Heart left ventricle (tissue), 16 donors: ENCODE data around the gene NAXD. TPM values are rescaled to one million over a fixed set of nuclear protein-coding genes. Genes with fewer than 3 reads are reported as not detected.

ENCODE experiments used
- ATAC-seq, 4 donors: fragments of 200-7000 bp; cut with Tn5 transposase; one replicate each; pipeline ENCODE4 v1.9.1; 2020 to 2022; ENCODE audit warnings: moderate library complexity in 4 of 4, mild to moderate bottlenecking in 3 of 4, moderate number of reproducible peaks in 1 of 4
- DNase-seq, 5 donors: peaks; one replicate each; pipeline ENCODE4 v3.0.0-alpha.2; 2020
- H3K27ac ChIP-seq, 12 donors: fragments of 200-600 bp; sonication (generic) in 4 of 12; one replicate each; pipeline versions ENCODE4 v1.5.0 to v1.8.0; 2016 to 2022; ENCODE audit warnings: mild to moderate bottlenecking in 2 of 12
- H3K27me3 ChIP-seq, 9 donors: fragments of 200-600 bp; sonication (generic) in 2 of 9; one replicate each; pipeline versions ENCODE4 v1.5.1 to v1.8.0; 2016 to 2022; ENCODE audit warnings: mild to moderate bottlenecking in 3 of 9
- H3K36me3 ChIP-seq, 9 donors: fragments of 200-600 bp; sonication (generic) in 2 of 9; one replicate each; pipeline versions ENCODE4 v1.5.0 to v1.8.0; 2018 to 2022; ENCODE audit warnings: mild to moderate bottlenecking in 2 of 9
- H3K4me1 ChIP-seq, 12 donors: fragments of 200-600 bp; sonication (generic) in 4 of 12; one replicate each; pipeline versions ENCODE4 v1.5.0 to v1.8.0; 2016 to 2022; ENCODE audit warnings: mild to moderate bottlenecking in 3 of 12
- H3K4me3 ChIP-seq, 12 donors: fragments of 200-600 bp; sonication (generic) in 4 of 12; one replicate each; pipeline versions ENCODE4 v1.5.0 to v1.8.0; 2017 to 2022; ENCODE audit warnings: mild to moderate bottlenecking in 9 of 12, moderate library complexity in 4 of 12
- H3K9me3 ChIP-seq, 12 donors: fragments of 200-600 bp; sonication (generic) in 4 of 12; one replicate each; pipeline versions ENCODE4 v1.5.0 to v1.8.0; 2016 to 2022; ENCODE audit warnings: mild to moderate bottlenecking in 1 of 12
- POLR2A ChIP-seq, 2 donors: fragments of 450-650 bp; IDR thresholded peaks; one replicate each; pipeline ENCODE4 v1.6.1; 2017; ENCODE audit warnings: antibody characterized with exemption in 2 of 2, mild to moderate bottlenecking in 2 of 2, moderate library complexity in 2 of 2
- WGBS, 4 donors: extraction: QIAGEN DNeasy Blood & Tissue Kit in 2 of 4; methylation state at CpG; one replicate each; pipeline versions ENCODE4 v1.1.5 to v1.1.7; 2013 to 2018; 5-methylcytosine and 5-hydroxymethylcytosine counted together
- intact Hi-C, 10 donors: fragments of 100-400 bp; cut with DNase I; formaldehyde crosslinking; loops; one replicate each; pipeline versions ENCODE4 v1.11.1 to v1.14.2; 2022
- polyA plus RNA-seq, 2 donors: library from polyadenylated mRNA; stranded (reverse); fragments of 200-250 nt; gene quantifications; one replicate each; pipeline ENCODE4 v1.2.3, GENCODE V29; 2013
- total RNA-seq, 9 donors: library from RNA; depleted of rRNA in 2 of 9; stranded (reverse); fragments of >200 nt in 2 of 9; fragmentation: NEBNext Ultra II Directional in 3 of 9; extraction: Animal tissue kit (Norgen Biotek cat#: 25700) in 3 of 9; gene quantifications; one replicate each; pipeline versions ENCODE4 v1.1.0 to v1.2.4, GENCODE V29; 2016 to 2023
- TF ChIP-seq, protein P1 (sequence below), 12 donors: fragments of 200-600 bp; sonication (generic) in 4 of 12; IDR thresholded peaks; one replicate each; pipeline versions ENCODE4 v1.5.0 to v1.8.0; 2018 to 2022; ENCODE audit warnings: antibody characterized with exemption in 12 of 12, mild to moderate bottlenecking in 5 of 12
- donor health status: ischemic (EF 13 %, LVEDD 7.1; RV severe dilation, severe dysfunction).
- donor health status: healthy with polysubstance abuse.
- donor health status: DM: no; HTN: yes; CAD: no.
- donor health status: DM: no; HTN: no; CAD: no.
- donor health status: ischemic (EF 25% LVEDD 6.9; RV normal size, moderate dysfunction).
- donor health status: ischemic (EF 25% LVEDD 5.7; RV mildly dilated, moderate dysfunction).
- donor health status: healthy.
- donor health status: DM: yes; HTN: yes; CAD: no.
- donor health status: ischemic (EF 35%, LVEDD 5.7; RV mildly dilated, moderate dysfunction).
- donor health status: nonischemic (EF 11% LVEDD 7.7; RV severe dilation, severe dysfunction).
- donor health status: DM: yes; HTN: yes; CAD: no.
- donor health status: PGD.
- donor health status: ischemic (EF 29% LVEDD 5.4; RV normal size, mild dysfunction).
- donor health status: nonischemic (EF 23%, LVEDD 6.1; RV moderate dilation, normal function).

The NAXD gene
- total and polyA plus RNA-seq, 11 donors = 19.2 to 31.4 (median 23.4) TPM

- peak in 2 of 5 donors; percentile 38 to 51 for DNase-seq
- ATAC-seq = peak in 3 of 4 donors; percentile 24 to 32 (median 25)
- peaks cover 0 to 56% (median 30%) of the 10 kb centered on the region in 12 donors for H3K4me1 ChIP-seq
- H3K9me3 ChIP-seq = no peaks in the 10 kb centered on the region
- H3K36me3 ChIP-seq = no peaks in the 10 kb centered on the region
- WGBS, 4 donors = 9 to 18% (median 10%) methylated on average over 18 to 37 of the region's 37 CpGs
- H3K4me3 ChIP-seq = peak overlapping the region; percentile 61 to 99 (median 84)
- TF ChIP-seq, protein P1, sequence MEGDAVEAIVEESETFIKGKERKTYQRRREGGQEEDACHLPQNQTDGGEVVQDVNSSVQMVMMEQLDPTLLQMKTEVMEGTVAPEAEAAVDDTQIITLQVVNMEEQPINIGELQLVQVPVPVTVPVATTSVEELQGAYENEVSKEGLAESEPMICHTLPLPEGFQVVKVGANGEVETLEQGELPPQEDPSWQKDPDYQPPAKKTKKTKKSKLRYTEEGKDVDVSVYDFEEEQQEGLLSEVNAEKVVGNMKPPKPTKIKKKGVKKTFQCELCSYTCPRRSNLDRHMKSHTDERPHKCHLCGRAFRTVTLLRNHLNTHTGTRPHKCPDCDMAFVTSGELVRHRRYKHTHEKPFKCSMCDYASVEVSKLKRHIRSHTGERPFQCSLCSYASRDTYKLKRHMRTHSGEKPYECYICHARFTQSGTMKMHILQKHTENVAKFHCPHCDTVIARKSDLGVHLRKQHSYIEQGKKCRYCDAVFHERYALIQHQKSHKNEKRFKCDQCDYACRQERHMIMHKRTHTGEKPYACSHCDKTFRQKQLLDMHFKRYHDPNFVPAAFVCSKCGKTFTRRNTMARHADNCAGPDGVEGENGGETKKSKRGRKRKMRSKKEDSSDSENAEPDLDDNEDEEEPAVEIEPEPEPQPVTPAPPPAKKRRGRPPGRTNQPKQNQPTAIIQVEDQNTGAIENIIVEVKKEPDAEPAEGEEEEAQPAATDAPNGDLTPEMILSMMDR (IDR thresholded peaks at IDR 0.05) = peak in 1 of 12 donors; percentile 13
- TF ChIP-seq POLR2A (IDR thresholded peaks at IDR 0.05) = no peak
- H3K27me3 ChIP-seq = no peaks in the 10 kb centered on the region
- intact Hi-C loops = loop anchor here in 7 of 10 donors (5.0 to 10.0 kb wide), 5 partner anchors 86 to 101 kb away; partner anchors contain the start of genes CARS2 (in 3 of the 7) and ING1 (in 2 of the 7)
- H3K27ac ChIP-seq = peak overlapping the region; percentile 74 to 99 (median 92)
Measured at GRCh38 chr13:110616103-110617101, 1.1 kb downstream of the NAXD start.

GRCh38 chr13:110617321-110618072, 2.2 kb downstream of the NAXD start:
- H3K4me3 ChIP-seq = peak overlapping the region in 7 of 12 donors; percentile 80 to 97 (median 87)
- WGBS, 4 donors = 34 to 45% (median 41%) methylated on average over 8 of the region's 8 CpGs
- intact Hi-C loops = loop anchor here in 7 of 10 donors (5.0 to 10.0 kb wide), 5 partner anchors 85 to 100 kb away; partner anchors contain the start of genes CARS2 (in 3 of the 7) and ING1 (in 2 of the 7)
- TF ChIP-seq POLR2A (IDR thresholded peaks at IDR 0.05) = no peak
- H3K27me3 ChIP-seq = no peaks in the 10 kb centered on the region
- ATAC-seq (peak in 3 of 4 donors; percentile 3 to 35 (median 25)), DNase-seq (peak in 1 of 5 donors; percentile 56)
- H3K27ac ChIP-seq = peak overlapping the region in 10 of 12 donors; percentile 74 to 99 (median 92)
- H3K9me3 ChIP-seq = no peaks in the 10 kb centered on the region
- peaks cover 0 to 5% (median 2%) of the 10 kb centered on the region in 9 donors for H3K36me3 ChIP-seq
- peaks cover 0 to 61% (median 35%) of the 10 kb centered on the region in 12 donors for H3K4me1 ChIP-seq

GRCh38 chr13:110618167-110618566, 2.8 kb downstream of the NAXD start:
- peak overlapping the region in 6 of 12 donors; percentile 7 to 99 (median 93) for H3K27ac ChIP-seq
- H3K9me3 ChIP-seq = no peaks in the 10 kb centered on the region
- H3K36me3 ChIP-seq = peaks cover 0 to 12% (median 9%) of the 10 kb centered on the region in 9 donors
- no peak for DNase-seq
- TF ChIP-seq POLR2A (IDR thresholded peaks at IDR 0.05) = no peak
- TF ChIP-seq, protein P1 (IDR thresholded peaks at IDR 0.05) = no peak
- intact Hi-C loops = loop anchor here in 7 of 10 donors (5.0 to 10.0 kb wide), 5 partner anchors 84 to 99 kb away; partner anchors contain the start of genes CARS2 (in 3 of the 7) and ING1 (in 2 of the 7)
- ATAC-seq = no peak
- H3K27me3 ChIP-seq = no peaks in the 10 kb centered on the region
- 73 to 87% (median 82%) methylated on average over 8 of the region's 8 CpGs for WGBS, 4 donors
- H3K4me1 ChIP-seq = peaks cover 0 to 61% (median 35%) of the 10 kb centered on the region in 12 donors
- H3K4me3 ChIP-seq = no peak overlapping the region

DNA sequence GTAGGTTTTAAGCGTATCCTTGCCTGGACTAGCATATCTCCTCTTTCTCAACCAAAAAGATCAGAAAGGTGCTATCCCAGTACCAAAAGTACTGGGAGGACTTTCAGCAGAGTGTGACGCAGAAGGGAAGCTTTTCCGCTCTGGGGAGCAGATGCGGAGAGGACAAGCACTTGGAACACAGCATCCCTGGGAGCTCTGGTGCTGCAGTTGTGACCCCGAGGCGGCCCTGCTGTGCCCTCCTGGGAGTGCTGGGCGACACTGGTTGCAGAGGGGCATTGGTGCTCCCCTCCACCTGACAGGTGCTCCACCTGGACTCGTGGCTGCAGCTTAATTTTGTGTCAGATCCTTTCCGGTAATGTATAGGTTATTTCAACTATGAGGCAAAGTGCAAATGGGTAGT, 3.4 kb downstream of the NAXD start:
- Histone ChIP-seq H3K36me3 (peaks cover 0 to 18% (median 15%) of the 10 kb centered on the region in 9 donors), H3K4me3 (no peak overlapping the region), H3K4me1 (peaks cover 0 to 61% (median 35%) of the 10 kb centered on the region in 12 donors), H3K9me3 (no peaks in the 10 kb centered on the region), H3K27me3 (no peaks in the 10 kb centered on the region), H3K27ac (peak overlapping the region in 2 of 12 donors; percentile 90 to 99)
- intact Hi-C loops = loop anchor here in 7 of 10 donors (5.0 to 10.0 kb wide), 5 partner anchors 84 to 99 kb away; partner anchors contain the start of genes CARS2 (in 3 of the 7) and ING1 (in 2 of the 7)
- WGBS, 4 donors = 88 to 93% (median 91%) methylated on average over 6 to 9 of the region's 9 CpGs
- TF ChIP-seq, protein P1 (IDR thresholded peaks at IDR 0.05) = no peak
- no peak for TF ChIP-seq POLR2A (IDR thresholded peaks at IDR 0.05)
- DNase-seq (no peak), ATAC-seq (no peak)
